Measurements from ENCODE around the gene NDST3.
"Not testable (repeated sequence)": the region's sequence is repeated elsewhere in the genome, so short reads cannot be mapped to it uniquely, and the experiment has no call there.

NDST3 gene

GRCh38 chr4:118273642-118274041, 239.4 kb downstream of the NDST3 start:
- no peak for DNase-seq (ENCODE audit: low spot score)

- no peak for DNase-seq (ENCODE audit: low spot score)
Observed at GRCh38 chr4:118276580-118276979, 242.3 kb downstream of the NDST3 start.

- no peak for DNase-seq (ENCODE audit: low spot score)
Observed at GRCh38 chr4:118277243-118277642, 243.0 kb downstream of the NDST3 start.

DNA sequence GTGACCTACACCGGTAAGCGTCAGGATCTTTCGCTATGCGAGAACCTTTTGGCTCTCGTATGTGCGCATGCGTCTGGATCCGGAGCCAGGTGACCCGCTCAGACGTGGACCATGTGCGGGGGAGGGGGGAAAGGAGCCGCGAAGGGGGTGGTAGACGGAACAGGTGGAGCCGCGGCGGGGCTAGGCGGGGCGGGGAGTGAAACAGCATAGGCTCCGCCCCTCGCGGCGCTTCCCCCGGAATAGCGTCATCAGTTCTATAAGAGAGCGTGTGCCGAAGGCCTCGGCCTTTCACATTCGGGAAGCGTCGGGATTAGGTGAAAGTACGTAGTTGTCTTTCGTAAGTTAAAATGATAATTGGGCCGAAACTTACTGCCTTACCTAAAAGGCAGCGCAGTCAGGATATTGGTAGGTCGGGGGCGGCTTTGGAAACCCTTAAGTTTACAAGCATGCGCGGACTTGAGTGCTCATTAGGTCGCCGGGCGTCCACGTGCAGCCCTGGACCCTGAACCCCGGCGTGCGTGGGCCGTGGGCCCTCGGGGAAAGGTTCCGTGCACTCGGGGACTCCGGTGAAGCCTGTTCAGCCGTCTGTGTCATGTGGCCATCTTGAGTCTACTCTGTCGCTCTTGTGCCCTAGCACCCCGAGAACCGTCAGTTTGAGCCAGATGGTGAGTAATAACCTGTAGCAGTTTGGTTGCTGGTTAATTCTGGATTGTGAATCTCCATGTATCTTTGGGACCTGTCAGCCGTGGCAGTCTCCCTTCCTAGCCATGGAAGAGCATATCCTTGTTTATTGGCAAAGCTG, 244.4 kb downstream of the NDST3 start:
- peak; percentile 95 for DNase-seq (ENCODE audit: low spot score)

DNA sequence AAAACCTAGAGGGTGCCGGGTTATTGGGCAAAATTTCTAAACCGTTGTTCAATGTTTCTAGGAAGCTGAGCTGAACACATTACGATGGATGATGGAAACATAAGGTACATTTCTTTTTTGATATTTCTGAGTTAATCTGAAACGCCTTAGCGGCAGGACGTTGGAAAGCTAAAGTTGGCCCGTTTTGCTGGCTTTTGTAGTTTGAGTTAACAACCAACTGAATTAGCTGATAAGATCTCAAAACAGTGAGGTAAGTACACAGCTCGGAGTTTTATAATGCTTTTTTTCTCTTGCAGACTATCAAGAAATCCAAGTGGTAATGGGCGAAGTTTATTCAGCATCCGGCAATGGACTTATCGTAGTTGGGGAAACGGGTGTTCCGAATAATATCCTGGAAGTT, 245.0 kb downstream of the NDST3 start:
- DNase-seq (ENCODE audit: low spot score) = no peak

- no peak for DNase-seq (ENCODE audit: low spot score)
Observed at GRCh38 chr4:118279920-118280432, 245.7 kb downstream of the NDST3 start.

- peak; percentile 77 for DNase-seq (ENCODE audit: low spot score)
Observed at GRCh38 chr4:118280501-118281218, 246.4 kb downstream of the NDST3 start.

- DNase-seq (ENCODE audit: low spot score) = no peak
Observed at GRCh38 chr4:118281611-118282442, 247.5 kb downstream of the NDST3 start.

DNA sequence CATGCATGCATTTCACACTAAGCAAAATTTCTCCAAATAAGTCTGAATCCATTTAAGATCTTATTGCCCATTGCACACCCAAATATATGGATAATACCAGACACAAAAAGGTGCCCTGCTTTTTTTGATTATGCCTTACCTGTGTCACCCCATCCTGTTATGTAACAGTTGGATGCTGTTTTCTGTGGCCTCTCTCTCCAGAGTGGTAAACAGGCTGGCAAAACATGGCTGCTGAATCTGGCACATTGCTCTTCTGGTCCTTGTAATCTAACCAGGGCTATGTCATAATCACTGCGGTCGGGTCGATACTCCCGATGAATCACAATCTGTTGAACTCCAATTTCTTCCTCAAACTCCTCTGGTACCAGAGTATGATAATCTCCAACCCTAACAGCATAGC, 248.4 kb downstream of the NDST3 start:
- DNase-seq (ENCODE audit: low spot score) = no peak

DNA sequence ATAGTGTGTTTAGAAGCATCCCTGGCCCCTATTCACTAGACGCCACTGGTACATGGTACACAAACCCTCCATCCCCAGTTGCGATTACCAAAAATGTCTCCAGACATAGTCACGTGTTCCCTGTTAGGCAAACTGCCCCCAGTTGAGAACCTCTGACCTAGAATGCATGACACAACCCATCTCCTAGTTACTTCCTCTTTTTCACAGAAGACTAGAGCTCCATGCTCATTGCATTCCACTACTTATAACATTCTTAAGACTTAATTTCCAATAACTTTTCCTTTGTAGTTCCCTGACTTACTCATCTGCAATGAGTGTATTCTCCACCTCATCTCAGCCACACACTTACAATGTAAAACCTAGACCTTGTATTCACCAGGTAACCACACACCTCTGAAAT, 249.9 kb downstream of the NDST3 start:
- no peak for DNase-seq (ENCODE audit: low spot score)

- no peak for DNase-seq (ENCODE audit: low spot score)
Observed at GRCh38 chr4:118285931-118286330, 251.6 kb downstream of the NDST3 start.

DNA sequence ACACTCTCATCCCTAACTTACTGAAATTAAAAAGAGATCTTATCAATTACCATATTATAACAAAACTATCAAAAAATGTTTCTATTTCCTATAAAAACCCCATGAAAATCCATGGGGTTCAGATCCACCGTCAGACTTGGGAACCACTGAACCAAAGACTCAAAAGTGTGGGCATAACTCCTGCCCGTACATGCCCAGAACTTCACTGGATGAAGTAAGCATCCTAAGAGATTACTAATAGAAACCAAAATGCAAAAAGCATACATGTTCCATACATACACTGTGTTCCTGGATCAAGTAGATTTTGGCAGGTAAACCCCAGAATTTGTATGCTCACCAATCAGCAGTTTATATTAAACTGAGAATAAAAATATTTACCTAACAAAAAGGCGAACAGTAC, 252.4 kb downstream of the NDST3 start:
- DNase-seq (ENCODE audit: low spot score) = no peak

GRCh38 chr4:118287711-118288451, 253.6 kb downstream of the NDST3 start:
- DNase-seq (ENCODE audit: low spot score) = no peak

- DNase-seq (ENCODE audit: low spot score) = no peak
Observed at GRCh38 chr4:118289794-118290193, 255.5 kb downstream of the NDST3 start.

- no peak for DNase-seq (ENCODE audit: low spot score)
Observed at GRCh38 chr4:118290951-118291350, 256.7 kb downstream of the NDST3 start.

DNA sequence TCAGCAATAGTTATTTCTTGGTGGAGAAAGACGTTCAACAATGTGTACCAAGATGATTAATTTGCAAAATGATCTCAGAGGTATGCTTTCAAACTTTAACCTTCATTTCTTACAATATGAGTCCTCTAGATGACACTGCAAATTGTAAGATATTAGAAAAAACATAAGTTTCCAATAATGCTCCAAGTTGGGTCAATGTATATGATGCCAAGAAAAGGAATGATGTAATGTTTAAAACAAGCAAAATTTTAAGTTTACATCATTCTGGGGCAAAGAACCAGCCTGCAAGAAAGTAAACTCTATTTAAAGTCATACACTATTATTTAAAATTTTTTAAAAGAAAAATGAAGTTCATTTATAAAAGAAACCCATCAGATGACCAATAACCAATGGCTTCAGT, 262.4 kb downstream of the NDST3 start:
- no peak for DNase-seq (ENCODE audit: low spot score)

DNA sequence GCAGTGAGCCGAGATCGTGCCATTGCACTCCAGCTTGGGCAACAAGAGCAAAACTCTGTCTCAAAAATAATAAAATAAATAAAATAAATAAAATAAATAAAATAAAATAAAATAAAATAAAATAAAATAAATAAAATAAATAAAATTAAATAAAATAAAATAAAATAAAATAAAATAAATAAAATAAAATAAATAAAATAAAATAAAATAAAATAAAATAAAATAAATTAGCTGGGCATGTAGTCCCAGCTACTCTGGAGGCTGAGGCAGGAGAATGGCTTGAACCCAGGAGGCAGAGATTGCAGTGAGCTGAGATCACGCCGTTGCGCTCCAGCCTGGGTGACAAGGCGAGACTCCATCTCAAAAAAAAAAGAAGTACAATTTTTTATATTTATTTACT, 265.3 kb downstream of the NDST3 start:
- DNase-seq (ENCODE audit: low spot score) = not testable (repeated sequence)

DNA sequence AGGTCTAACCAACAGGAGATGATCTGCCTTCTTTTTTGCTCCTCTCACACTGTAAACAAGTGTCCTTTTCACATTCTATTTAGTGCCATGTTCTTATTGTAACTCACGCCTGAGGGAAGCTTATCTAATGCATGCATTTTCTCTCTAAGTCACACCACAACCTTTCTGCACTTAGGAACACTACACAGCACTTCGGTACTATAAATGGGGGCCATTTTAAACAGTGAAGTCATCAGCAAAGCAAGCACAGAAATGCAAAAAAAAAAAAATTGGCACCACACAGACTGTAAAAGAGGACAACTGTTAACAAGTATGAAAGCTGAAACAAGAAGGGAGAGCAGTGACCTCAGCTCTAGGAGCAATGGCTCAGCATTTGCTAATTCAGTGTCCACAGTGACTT, 273.4 kb downstream of the NDST3 start:
- DNase-seq (ENCODE audit: low spot score) = no peak
